H9 (cell line): Measurements from ENCODE around the gene RHOV. TPM values are rescaled to one million over a fixed set of nuclear protein-coding genes. Genes with fewer than 3 reads are reported as not detected.
A peak's percentile ranks its signal among the peaks of the same experiment; 100 is the strongest.

ENCODE experiments used
- DNase-seq: peaks from one replicate; pipeline ENCODE4 v3.0.0-alpha.2; 2017
- H2AFZ ChIP-seq: one replicate; pipeline ENCODE4 v1.6.1; 2013; ENCODE audit warnings: mild to moderate bottlenecking, low read length, control low read depth, moderate library complexity
- H2AK5ac ChIP-seq: 2 replicates; pipeline ENCODE4 v1.6.1; 2013; ENCODE audit warnings: low read length, control low read depth, mixed read lengths; ENCODE audit not compliant: insufficient read length
- H2BK120ac ChIP-seq: one replicate; pipeline ENCODE4 v1.6.1; 2013; ENCODE audit warnings: low read depth, mild to moderate bottlenecking, low read length, control low read depth, inconsistent platforms; ENCODE audit not compliant: poor library complexity, severe bottlenecking
- H2BK12ac ChIP-seq: 2 replicates; pipeline ENCODE4 v1.6.1; 2013; ENCODE audit warnings: low read length, control low read depth, mixed read lengths, low read depth; ENCODE audit not compliant: insufficient read length
- H2BK15ac ChIP-seq: 2 replicates; pipeline ENCODE4 v1.6.1; 2013; ENCODE audit warnings: low read depth, low read length, control low read depth
- H2BK20ac ChIP-seq: one replicate; pipeline ENCODE4 v1.6.1; 2013; ENCODE audit warnings: low read depth, mild to moderate bottlenecking, low read length, control low read depth, inconsistent platforms; ENCODE audit not compliant: poor library complexity, severe bottlenecking
- H2BK5ac ChIP-seq: 2 replicates; pipeline ENCODE4 v1.6.1; 2013; ENCODE audit warnings: low read length, control low read depth, mixed read lengths; ENCODE audit not compliant: insufficient read length
- H3K14ac ChIP-seq: 2 replicates; pipeline ENCODE4 v1.6.1; 2013; ENCODE audit warnings: low read length, control low read depth; ENCODE audit not compliant: insufficient read depth
- H3K18ac ChIP-seq: 2 replicates; pipeline ENCODE4 v1.6.1; 2013; ENCODE audit warnings: low read depth, mild to moderate bottlenecking, mixed read lengths, low read length, control low read depth; ENCODE audit not compliant: insufficient read length
- H3K23ac ChIP-seq: 2 replicates; pipeline ENCODE4 v1.6.1; 2013; ENCODE audit warnings: low read length, control low read depth, mixed read lengths, low read depth; ENCODE audit not compliant: insufficient read length
- H3K23me2 ChIP-seq: 2 replicates; pipeline ENCODE4 v1.6.1; 2013; ENCODE audit warnings: low read depth, mild to moderate bottlenecking, mixed read lengths, low read length, control low read depth; ENCODE audit not compliant: insufficient read length, poor library complexity, severe bottlenecking
- H3K27ac ChIP-seq: 2 replicates; pipeline ENCODE4 v1.5.1; 2013; ENCODE audit warnings: low read length, control low read depth, mixed read lengths, low read depth; ENCODE audit not compliant: insufficient read length
- H3K27me3 ChIP-seq: 2 replicates; pipeline ENCODE4 v1.6.1; 2013; ENCODE audit warnings: low read length, control low read depth, inconsistent platforms; ENCODE audit not compliant: insufficient read depth
- H3K4ac ChIP-seq: 2 replicates; pipeline ENCODE4 v1.6.1; 2013; ENCODE audit warnings: low read depth, mild to moderate bottlenecking, control low read depth, inconsistent platforms, low read length, moderate library complexity
- H3K4me1 ChIP-seq: 2 replicates; pipeline ENCODE4 v1.6.1; 2013; ENCODE audit warnings: low read length, control low read depth, inconsistent platforms; ENCODE audit not compliant: insufficient read depth
- H3K4me2 ChIP-seq: 2 replicates; pipeline ENCODE4 v1.6.1; 2013; ENCODE audit warnings: low read length, control low read depth, mixed read lengths; ENCODE audit not compliant: insufficient read length, insufficient read depth
- H3K56ac ChIP-seq: 2 replicates; pipeline ENCODE4 v1.6.1; 2013; ENCODE audit warnings: low read depth, mild to moderate bottlenecking, mixed read lengths, low read length, control low read depth; ENCODE audit not compliant: insufficient read length
- H3K79me1 ChIP-seq: 2 replicates; pipeline ENCODE4 v1.6.1; 2013; ENCODE audit warnings: low read depth, mild to moderate bottlenecking, moderate library complexity, low read length, control low read depth, inconsistent platforms; ENCODE audit not compliant: insufficient read depth, poor library complexity, severe bottlenecking
- H3K79me2 ChIP-seq: 2 replicates; pipeline ENCODE4 v1.6.1; 2013; ENCODE audit warnings: low read length, control low read depth, inconsistent platforms; ENCODE audit not compliant: insufficient read depth
- H3K9ac ChIP-seq: 2 replicates; pipeline ENCODE4 v1.6.1; 2013; ENCODE audit warnings: low read length, control low read depth, mixed read lengths; ENCODE audit not compliant: insufficient read length; ENCODE audit errors: extremely low read depth
- H3K9me3 ChIP-seq: one replicate; pipeline ENCODE4 v1.6.1; 2013; ENCODE audit warnings: low read depth, low read length, inconsistent platforms; ENCODE audit not compliant: control insufficient read depth
- H3T11ph ChIP-seq: one replicate; pipeline ENCODE4 v1.6.1; 2013; ENCODE audit warnings: mild to moderate bottlenecking, low read length, control low read depth, inconsistent platforms
- H4K20me1 ChIP-seq: one replicate; pipeline ENCODE4 v1.6.1; 2013; ENCODE audit not compliant: control insufficient read depth, insufficient read length, insufficient read depth
- H4K5ac ChIP-seq: 2 replicates; pipeline ENCODE4 v1.6.1; 2013; ENCODE audit warnings: low read depth, mild to moderate bottlenecking, mixed read lengths, low read length, control low read depth; ENCODE audit not compliant: insufficient read length
- H4K8ac ChIP-seq: replicated peaks from 2 replicates; pipeline ENCODE4 v1.6.1; 2013; ENCODE audit warnings: low read length, control low read depth, mixed read lengths, low read depth; ENCODE audit not compliant: insufficient read length
- H4K91ac ChIP-seq: 2 replicates; pipeline ENCODE4 v1.6.1; 2013; ENCODE audit warnings: low read depth, mild to moderate bottlenecking, moderate library complexity, mixed read lengths, low read length, control low read depth; ENCODE audit not compliant: insufficient read length
- H3K27ac Mint-ChIP-seq, 3 experiments: 2 replicates in 2 of 3; 3 replicates in 1 of 3; pipeline ENCODE4 v1.8.0; 2020 to 2021; ENCODE audit warnings: mixed read lengths in 3 of 3, mild to moderate bottlenecking in 1 of 3, moderate library complexity in 1 of 3
- H3K27me3 Mint-ChIP-seq: 2 replicates; pipeline ENCODE4 v1.8.0; 2021; ENCODE audit warnings: low read depth, mild to moderate bottlenecking, moderate library complexity, mixed read lengths
- H3K36me3 Mint-ChIP-seq, 3 experiments: 2 replicates in 2 of 3; 3 replicates in 1 of 3; pipeline ENCODE4 v1.8.0; 2020 to 2021; ENCODE audit warnings: low read depth in 3 of 3, mixed read lengths in 3 of 3; ENCODE audit not compliant: insufficient read depth in 1 of 3
- H3K4me1 Mint-ChIP-seq, 2 experiments: 2 replicates each; pipeline ENCODE4 v1.8.0; 2020; ENCODE audit warnings: mixed read lengths in 2 of 2
- H3K4me3 Mint-ChIP-seq, 2 experiments: 2 replicates in 1 of 2; 3 replicates in 1 of 2; pipeline ENCODE4 v1.8.0; 2020 to 2021; ENCODE audit warnings: mild to moderate bottlenecking in 2 of 2, mixed read lengths in 2 of 2, moderate library complexity in 1 of 2
- H3K9me3 Mint-ChIP-seq, 2 experiments: 2 replicates in 1 of 2; 3 replicates in 1 of 2; pipeline ENCODE4 v1.8.0; 2020; ENCODE audit warnings: mild to moderate bottlenecking in 2 of 2, mixed read lengths in 2 of 2, moderate library complexity in 1 of 2
- CTCF ChIP-seq: fragments of 200-600 bp; sonication (generic); conservative IDR thresholded peaks from 3 replicates; pipeline ENCODE4 v1.8.0; 2021; ENCODE audit warnings: antibody characterized with exemption, mild to moderate bottlenecking
- total RNA-seq: library from RNA; stranded (reverse); gene quantifications from 2 replicates; pipeline ENCODE4 v1.2.1, GENCODE V29; 2021

The RHOV gene
- total RNA-seq, 1 experiment from 2014 or later = 3.9 TPM

GRCh38 chr15:40846841-40847222 is 27.2 kb downstream of the RHOV start:
- Mint-ChIP-seq H3K27ac (peak overlapping the region; percentile 34 to 55 (median 50); a peak in 3 of 7 replicates), H3K4me3 (peak overlapping the region; percentile 94; a peak in 3 of 5 replicates), H3K9me3 (no peaks in the 10 kb centered on the region), H3K4me1 (peaks cover 41% of the 10 kb centered on the region in 2 experiments), H3K27me3 (peaks cover 4% of the 10 kb centered on the region), H3K36me3 (peaks cover 26 to 57% (median 47%) of the 10 kb centered on the region in 3 experiments)
- no peak overlapping the region for H3K9ac ChIP-seq
- no peak overlapping the region for H4K5ac ChIP-seq
- no peak for DNase-seq
- no peak overlapping the region for H3K14ac ChIP-seq
- no peak overlapping the region for H4K91ac ChIP-seq
- no peak overlapping the region for H2BK12ac ChIP-seq
- peak overlapping the region; percentile 95 for H3K4me2 ChIP-seq
- no peak overlapping the region for H4K8ac ChIP-seq
- TF ChIP-seq CTCF = no peak
- no peak overlapping the region for H3K56ac ChIP-seq
- H2AK5ac ChIP-seq = no peak overlapping the region
- H2AFZ ChIP-seq = no peak overlapping the region
- H3K4ac ChIP-seq = no peak overlapping the region
- no peaks in the 10 kb centered on the region for H4K20me1 ChIP-seq
- no peak overlapping the region for H2BK15ac ChIP-seq
- H3K79me1 ChIP-seq = peaks cover 5% of the 10 kb centered on the region
- H3K18ac ChIP-seq = no peak overlapping the region
- H2BK120ac ChIP-seq = no peak overlapping the region
- no peaks in the 10 kb centered on the region for H3K27me3 ChIP-seq
- H3K9me3 ChIP-seq = no peaks in the 10 kb centered on the region
- peaks cover 8% of the 10 kb centered on the region; the same call in 1 of the 2 replicates for H3K79me2 ChIP-seq
- H3T11ph ChIP-seq = no peak overlapping the region
- no peak overlapping the region for H3K27ac ChIP-seq
- H2BK20ac ChIP-seq = no peak overlapping the region
- H3K23ac ChIP-seq = no peak overlapping the region
- peaks cover 11% of the 10 kb centered on the region for H3K23me2 ChIP-seq
- H2BK5ac ChIP-seq = no peak overlapping the region
- peaks cover 17% of the 10 kb centered on the region for H3K4me1 ChIP-seq
